HepG2 (cell line): ENCODE data around the gene TBX6. TPM values are rescaled to one million over a fixed set of nuclear protein-coding genes. Genes with fewer than 3 reads are reported as not detected.

Source experiments
- ARID2 ChIP-seq: sonication (generic); formaldehyde crosslinking; IDR thresholded peaks from 2 replicates; pipeline ENCODE4 v1.8.1; 2022; ENCODE audit warnings: mild to moderate bottlenecking, missing genetic modification reagents, borderline replicate concordance
- ARNTL ChIP-seq: sonication (generic); formaldehyde crosslinking; IDR thresholded peaks from 2 replicates; pipeline ENCODE4 v1.4.0; 2020; ENCODE audit warnings: mild to moderate bottlenecking, missing genetic modification reagents
- ATF5 ChIP-seq: sonication (generic); formaldehyde crosslinking; IDR thresholded peaks from 2 replicates; pipeline ENCODE4 v1.4.0; 2020; ENCODE audit warnings: mild to moderate bottlenecking, low read depth, missing genetic modification reagents
- ATF7 ChIP-seq, 2 experiments: fragments of 450-650 bp in 1 of 2; sonication (generic) in 1 of 2; formaldehyde crosslinking in 1 of 2; IDR thresholded peaks; 2 replicates each; pipeline versions ENCODE4 v1.4.0 to v1.6.1; 2016 to 2020; ENCODE audit warnings: antibody characterized with exemption in 1 of 2, mild to moderate bottlenecking in 1 of 2, missing genetic modification reagents in 1 of 2
- DPF2 ChIP-seq: sonication (generic); formaldehyde crosslinking; IDR thresholded peaks from 2 replicates; pipeline ENCODE4 v1.4.0; 2020; ENCODE audit warnings: mild to moderate bottlenecking, low read depth, missing genetic modification reagents, borderline replicate concordance
- GATAD1 ChIP-seq: IDR thresholded peaks from 2 replicates; pipeline ENCODE4 v1.6.1; 2016; ENCODE audit warnings: missing genetic modification reagents, missing compliant biosample characterization
- MAF1 ChIP-seq: sonication (generic); formaldehyde crosslinking; IDR thresholded peaks from 2 replicates; pipeline ENCODE4 v1.5.0; 2020; ENCODE audit warnings: missing genetic modification reagents, borderline replicate concordance
- MAFF ChIP-seq: IDR thresholded peaks from 2 replicates; pipeline ENCODE4 v1.6.1; 2011; ENCODE audit warnings: low read depth, low read length, improper control_type of control experiment
- MAFK ChIP-seq, 2 experiments: IDR thresholded peaks in 1 of 2; conservative IDR thresholded peaks in 1 of 2; 2 replicates each; pipeline ENCODE4 v1.6.1; 2011; ENCODE audit warnings: improper control_type of control experiment in 2 of 2, low read length in 2 of 2
- MEIS1 ChIP-seq: sonication (generic); formaldehyde crosslinking; IDR thresholded peaks from 2 replicates; pipeline ENCODE4 v1.9.0; 2021; ENCODE audit warnings: mild to moderate bottlenecking, missing genetic modification reagents, moderate library complexity, borderline replicate concordance
- MXD3 ChIP-seq: IDR thresholded peaks from 2 replicates; pipeline ENCODE4 v1.6.1; 2016; ENCODE audit warnings: mild to moderate bottlenecking, missing biosample characterization, missing genetic modification reagents
- RBM39 ChIP-seq: fragments of 200-400 bp; formaldehyde crosslinking; IDR thresholded peaks from one replicate; pipeline ENCODE4 v1.6.1; 2018; ENCODE audit warnings: antibody characterized with exemption, mild to moderate bottlenecking, low read depth, low read length; ENCODE audit not compliant: poor library complexity, severe bottlenecking
- SCMH1 ChIP-seq: sonication (generic); formaldehyde crosslinking; IDR thresholded peaks from 2 replicates; pipeline ENCODE4 v1.9.0; 2021; ENCODE audit warnings: missing genetic modification reagents, mild to moderate bottlenecking, borderline replicate concordance
- TFDP1 ChIP-seq: IDR thresholded peaks from 2 replicates; pipeline ENCODE4 v1.6.1; 2016; ENCODE audit warnings: missing compliant biosample characterization, missing genetic modification reagents, borderline replicate concordance
- TMF1 ChIP-seq: sonication (generic); formaldehyde crosslinking; IDR thresholded peaks from 2 replicates; pipeline ENCODE4 v1.8.1; 2022; ENCODE audit warnings: low read depth, missing genetic modification reagents
- ZNF101 ChIP-seq: sonication (generic); formaldehyde crosslinking; IDR thresholded peaks from 2 replicates; pipeline ENCODE4 v1.4.0; 2020; ENCODE audit warnings: mild to moderate bottlenecking, low read depth, missing genetic modification reagents, borderline replicate concordance
- ZNF124 ChIP-seq: sonication (generic); formaldehyde crosslinking; IDR thresholded peaks from 2 replicates; pipeline ENCODE4 v1.4.0; 2020; ENCODE audit warnings: missing genetic modification reagents
- ZNF34 ChIP-seq: sonication (generic); formaldehyde crosslinking; IDR thresholded peaks from 2 replicates; pipeline ENCODE4 v1.4.0; 2020; ENCODE audit warnings: mild to moderate bottlenecking, missing genetic modification reagents, borderline replicate concordance
- ZSCAN25 ChIP-seq: sonication (generic); formaldehyde crosslinking; IDR thresholded peaks from 2 replicates; pipeline ENCODE4 v1.8.0; 2022; ENCODE audit warnings: mild to moderate bottlenecking, missing genetic modification reagents
- polyA plus RNA-seq, 8 experiments: library from polyadenylated mRNA; depleted of rRNA in 3 of 8; stranded (reverse) in 7 of 8; unstranded in 1 of 8; fragments of >200 nt; fragmentation: Illumina TruSeq in 4 of 8; extraction: Trizol in 4 of 8; gene quantifications; 2 replicates each; pipeline versions ENCODE4 v1.2.1 to v1.2.3, GENCODE V29; 2011 to 2016; ENCODE audit warnings: low read depth in 4 of 8, missing spikeins in 1 of 8, mixed read lengths in 1 of 8; ENCODE audit not compliant: insufficient read depth in 1 of 8
- total RNA-seq, 5 experiments: library from RNA; depleted of rRNA; stranded (reverse); fragments of >200 nt; fragmentation: Illumina TruSeq; extraction: Trizol; gene quantifications; 2 replicates each; pipeline ENCODE4 v1.2.3, GENCODE V29; 2016; ENCODE audit warnings: low read depth in 1 of 5
- TF ChIP-seq, protein P1 (sequence below): sonication (generic); formaldehyde crosslinking; IDR thresholded peaks from 2 replicates; pipeline ENCODE4 v1.4.0; 2020; ENCODE audit warnings: missing genetic modification reagents
- TF ChIP-seq, protein P2 (sequence below): sonication (generic); formaldehyde crosslinking; IDR thresholded peaks from 2 replicates; pipeline ENCODE4 v1.4.0; 2020; ENCODE audit warnings: missing genetic modification reagents, borderline replicate concordance
- TF ChIP-seq, protein P3 (sequence below): IDR thresholded peaks from 2 replicates; pipeline ENCODE4 v1.6.1; 2012; ENCODE audit warnings: inconsistent platforms

TBX6 gene
- total and polyA plus RNA-seq, 2 of the 13 experiments (the other 11 are each of a cell fraction or from before 2014, with no cell fraction given), result 0.24 to 0.42 TPM

DNA sequence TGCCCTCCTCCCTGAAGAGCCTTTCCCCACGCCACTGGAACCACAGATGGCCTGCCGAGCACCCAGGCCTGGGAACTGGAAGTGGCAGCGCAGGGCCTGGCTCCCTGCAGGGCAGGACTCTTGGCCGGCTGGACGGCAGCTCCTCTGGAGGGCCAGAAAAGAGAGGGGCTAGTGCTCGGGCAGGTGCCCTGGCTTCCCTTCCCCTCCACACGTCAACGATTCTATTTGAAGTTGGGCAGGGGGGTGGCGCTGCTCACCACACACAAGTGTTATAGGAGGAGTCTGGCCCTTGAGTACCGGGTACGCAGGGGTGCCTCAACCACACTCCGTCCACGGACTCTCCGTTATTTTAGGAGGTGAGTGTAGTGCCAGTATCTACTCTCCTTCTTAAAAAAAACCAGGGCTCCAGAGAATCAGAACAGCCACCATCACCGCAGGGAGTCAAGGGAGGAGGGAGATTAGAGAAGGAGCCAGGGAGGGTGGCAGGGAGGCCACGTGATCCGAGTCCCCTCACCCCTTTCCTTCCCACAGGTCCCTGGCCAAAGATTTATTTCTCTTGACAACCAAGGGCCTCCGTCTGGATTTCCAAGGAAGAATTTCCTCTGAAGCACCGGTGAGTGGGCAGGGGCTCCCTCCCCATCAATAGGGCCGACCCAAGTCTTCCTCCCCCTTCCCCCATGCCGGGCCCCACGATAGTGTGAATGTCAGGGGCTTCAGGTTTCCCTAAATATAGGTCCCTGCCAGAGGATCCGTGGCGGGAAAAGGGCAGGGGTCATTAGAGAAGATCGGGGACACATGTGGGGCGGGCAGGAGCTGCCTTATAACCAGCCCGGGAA, 27.6 kb downstream of the TBX6 start (continued):
- TF ChIP-seq, protein P1, sequence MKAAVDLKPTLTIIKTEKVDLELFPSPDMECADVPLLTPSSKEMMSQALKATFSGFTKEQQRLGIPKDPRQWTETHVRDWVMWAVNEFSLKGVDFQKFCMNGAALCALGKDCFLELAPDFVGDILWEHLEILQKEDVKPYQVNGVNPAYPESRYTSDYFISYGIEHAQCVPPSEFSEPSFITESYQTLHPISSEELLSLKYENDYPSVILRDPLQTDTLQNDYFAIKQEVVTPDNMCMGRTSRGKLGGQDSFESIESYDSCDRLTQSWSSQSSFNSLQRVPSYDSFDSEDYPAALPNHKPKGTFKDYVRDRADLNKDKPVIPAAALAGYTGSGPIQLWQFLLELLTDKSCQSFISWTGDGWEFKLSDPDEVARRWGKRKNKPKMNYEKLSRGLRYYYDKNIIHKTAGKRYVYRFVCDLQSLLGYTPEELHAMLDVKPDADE, result no peak
- TF ChIP-seq ZNF124 (CRISPR knock-in tag) (peak; percentile 89), SCMH1 (no peak), ATF7 (IDR thresholded peaks at IDR 0.05) (no peak), ATF7 (CRISPR knock-in tag; IDR thresholded peaks at IDR 0.05) (no peak; the same call in 1 of the 2 replicates), RBM39 (peak; percentile 73), ARID2 (CRISPR knock-in tag) (peak; percentile 87), ARNTL (CRISPR knock-in tag) (peak; percentile 77), GATAD1 (CRISPR knock-in tag) (peak; percentile 43; the same call in 1 of the 2 replicates), MAFK (conservative IDR thresholded peaks at IDR 0.05 in 1 of 2, IDR thresholded peaks at IDR 0.05 in 1 of 2; ENCODE audit: low read length in 2 of 2) (no peak), DPF2 (CRISPR knock-in tag) (no peak; the same call in 1 of the 2 replicates), TMF1 (peak; percentile 74), MAFF (no peak), ZNF101 (CRISPR knock-in tag) (peak; percentile 12), MAF1 (CRISPR knock-in tag) (no peak), TFDP1 (CRISPR knock-in tag) (peak; percentile 9; the same call in 1 of the 2 replicates), MEIS1 (CRISPR knock-in tag) (peak; percentile 86; the same call in 1 of the 2 replicates), ZNF34 (CRISPR knock-in tag) (peak; percentile 80; the same call in 1 of the 2 replicates), ZSCAN25 (CRISPR knock-in tag) (peak; percentile 97), MXD3 (no peak; the same call in 1 of the 2 replicates), ATF5 (CRISPR knock-in tag) (peak; percentile 6; the same call in 1 of the 2 replicates)
- TF ChIP-seq, protein P2, sequence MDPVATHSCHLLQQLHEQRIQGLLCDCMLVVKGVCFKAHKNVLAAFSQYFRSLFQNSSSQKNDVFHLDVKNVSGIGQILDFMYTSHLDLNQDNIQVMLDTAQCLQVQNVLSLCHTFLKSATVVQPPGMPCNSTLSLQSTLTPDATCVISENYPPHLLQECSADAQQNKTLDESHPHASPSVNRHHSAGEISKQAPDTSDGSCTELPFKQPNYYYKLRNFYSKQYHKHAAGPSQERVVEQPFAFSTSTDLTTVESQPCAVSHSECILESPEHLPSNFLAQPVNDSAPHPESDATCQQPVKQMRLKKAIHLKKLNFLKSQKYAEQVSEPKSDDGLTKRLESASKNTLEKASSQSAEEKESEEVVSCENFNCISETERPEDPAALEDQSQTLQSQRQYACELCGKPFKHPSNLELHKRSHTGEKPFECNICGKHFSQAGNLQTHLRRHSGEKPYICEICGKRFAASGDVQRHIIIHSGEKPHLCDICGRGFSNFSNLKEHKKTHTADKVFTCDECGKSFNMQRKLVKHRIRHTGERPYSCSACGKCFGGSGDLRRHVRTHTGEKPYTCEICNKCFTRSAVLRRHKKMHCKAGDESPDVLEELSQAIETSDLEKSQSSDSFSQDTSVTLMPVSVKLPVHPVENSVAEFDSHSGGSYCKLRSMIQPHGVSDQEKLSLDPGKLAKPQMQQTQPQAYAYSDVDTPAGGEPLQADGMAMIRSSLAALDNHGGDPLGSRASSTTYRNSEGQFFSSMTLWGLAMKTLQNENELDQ (CRISPR knock-in tag), result no peak
- TF ChIP-seq, protein P3, sequence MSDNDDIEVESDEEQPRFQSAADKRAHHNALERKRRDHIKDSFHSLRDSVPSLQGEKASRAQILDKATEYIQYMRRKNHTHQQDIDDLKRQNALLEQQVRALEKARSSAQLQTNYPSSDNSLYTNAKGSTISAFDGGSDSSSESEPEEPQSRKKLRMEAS, result peak; percentile 72; the same call in 1 of the 2 replicates
